GM21515 (cell line): ENCODE results near the gene UNKL.
"Not testable (repeated sequence)": the region's sequence is repeated elsewhere in the genome, so short reads cannot be mapped to it uniquely, and the experiment has no call there.

Experiments
- ATAC-seq: cut with Tn5 transposase; IDR thresholded peaks from one replicate; pipeline ENCODE4 v1.9.1; 2021; ENCODE audit not compliant: unreplicated experiment

The UNKL gene

GRCh38 chr16:1341495-1342420 lies 72.7 kb downstream of the UNKL start:
- no peak for ATAC-seq

DNA sequence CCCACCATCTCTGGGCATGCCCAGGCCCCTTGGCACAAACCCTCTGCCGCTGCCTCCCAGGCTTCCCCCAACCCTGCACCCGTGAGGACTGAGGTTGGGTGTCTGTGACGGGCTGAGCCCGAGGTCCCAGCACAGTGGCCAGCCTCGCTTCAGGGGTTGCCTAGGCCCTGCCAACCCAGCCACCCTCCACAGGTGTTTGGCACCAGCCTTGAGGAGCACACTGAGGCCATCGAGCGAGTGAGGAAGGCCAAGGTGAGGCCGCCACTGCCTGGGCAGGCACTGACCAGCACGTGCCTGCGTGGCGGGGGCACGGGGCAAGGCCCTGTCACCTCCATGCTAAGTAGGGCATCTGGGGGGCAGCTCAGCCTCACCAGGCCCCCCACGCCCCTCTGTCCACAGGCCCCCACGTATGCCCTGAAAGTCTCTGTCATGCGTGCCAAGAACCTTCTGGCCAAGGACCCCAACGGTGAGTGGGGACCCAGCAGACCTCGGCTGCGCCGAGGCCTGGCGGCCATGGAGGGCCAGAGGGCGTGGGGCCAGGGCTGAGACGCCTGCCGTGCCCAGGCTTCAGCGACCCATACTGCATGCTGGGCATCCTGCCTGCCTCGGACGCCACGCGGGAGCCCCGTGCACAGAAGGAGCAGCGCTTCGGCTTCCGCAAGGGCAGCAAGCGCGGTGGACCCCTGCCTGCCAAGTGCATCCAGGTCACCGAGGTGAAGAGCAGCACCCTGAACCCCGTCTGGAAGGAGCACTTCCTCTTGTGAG lies 73.6 kb downstream of the UNKL start:
- no peak for ATAC-seq

- ATAC-seq = no peak
These were observed 75.4 kb downstream of the UNKL start for GRCh38 chr16:1338855-1339675.

DNA sequence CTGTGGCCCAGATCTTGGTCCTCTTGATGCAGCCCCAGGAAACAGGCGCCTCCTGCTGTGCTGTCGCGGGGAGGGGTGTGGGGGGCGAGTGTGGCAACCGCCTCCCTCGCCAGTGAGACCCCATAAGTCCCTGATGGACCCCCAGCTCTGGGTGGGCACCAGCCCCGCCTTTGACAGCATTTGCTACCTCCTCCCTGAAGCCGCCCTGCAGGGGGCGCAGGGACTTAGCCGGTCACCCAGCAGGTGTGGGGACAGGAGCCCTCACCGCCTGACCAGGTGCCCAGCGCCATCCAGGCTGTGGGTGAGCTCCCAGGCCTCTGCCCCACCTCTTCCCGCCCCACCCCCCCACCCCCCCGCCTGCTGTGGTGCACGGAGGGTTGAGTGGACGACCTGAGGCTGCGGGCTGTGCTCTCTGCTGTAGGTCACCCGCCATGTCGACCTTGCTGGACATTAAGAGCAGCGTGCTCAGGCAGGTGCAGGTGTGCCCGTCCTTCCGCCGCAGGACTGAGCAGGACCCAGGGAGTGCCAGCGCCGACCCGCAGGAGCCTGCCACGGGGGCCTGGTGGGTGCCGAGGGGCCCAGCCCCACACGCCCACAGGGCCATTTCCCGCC lies 76.3 kb downstream of the UNKL start:
- ATAC-seq = no peak

- ATAC-seq = no peak
These were observed 77.0 kb downstream of the UNKL start for GRCh38 chr16:1337486-1337885.

DNA sequence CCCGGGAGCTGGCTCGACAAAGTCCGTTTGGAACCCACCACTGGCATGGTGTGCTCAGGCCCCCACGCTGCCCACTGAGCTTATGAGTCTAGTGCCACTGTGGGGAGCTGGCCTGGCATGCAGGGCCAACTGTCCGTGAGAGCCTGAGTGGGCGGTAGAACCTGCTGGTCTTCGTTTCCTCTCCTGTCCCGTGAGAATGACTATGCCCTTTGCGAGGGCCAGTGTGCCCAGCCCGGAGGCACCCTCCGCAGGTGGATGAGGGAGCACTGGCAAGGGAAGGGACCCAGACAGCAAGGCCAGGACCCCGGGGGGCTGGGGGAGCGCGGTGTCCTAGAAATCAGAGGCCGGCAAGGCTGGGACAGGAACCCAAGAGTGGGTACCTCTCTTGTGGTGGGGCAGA lies 77.9 kb downstream of the UNKL start:
- ATAC-seq = no peak

DNA sequence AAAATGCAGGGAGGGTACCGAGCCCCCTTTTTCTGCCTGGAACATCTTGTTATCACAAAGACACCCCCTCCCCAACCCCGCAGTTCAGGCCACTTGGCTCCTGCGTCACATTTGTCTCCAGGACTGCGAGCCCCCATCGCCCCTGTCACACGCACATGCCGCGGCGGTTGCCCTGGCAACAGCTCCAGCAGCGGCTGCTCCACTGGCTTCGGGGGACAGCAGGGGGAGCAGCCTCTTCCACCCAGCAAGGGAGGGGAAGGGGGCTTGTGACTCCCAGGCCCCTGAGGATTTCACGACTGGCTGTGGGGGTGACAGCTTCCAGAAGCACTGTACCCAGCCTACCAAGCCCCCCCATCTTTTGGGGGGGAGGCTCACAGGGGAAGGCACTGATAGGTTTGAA lies 78.5 kb downstream of the UNKL start:
- ATAC-seq = no peak

GRCh38 chr16:1335211-1335971 lies 79.1 kb downstream of the UNKL start:
- no peak for ATAC-seq

DNA sequence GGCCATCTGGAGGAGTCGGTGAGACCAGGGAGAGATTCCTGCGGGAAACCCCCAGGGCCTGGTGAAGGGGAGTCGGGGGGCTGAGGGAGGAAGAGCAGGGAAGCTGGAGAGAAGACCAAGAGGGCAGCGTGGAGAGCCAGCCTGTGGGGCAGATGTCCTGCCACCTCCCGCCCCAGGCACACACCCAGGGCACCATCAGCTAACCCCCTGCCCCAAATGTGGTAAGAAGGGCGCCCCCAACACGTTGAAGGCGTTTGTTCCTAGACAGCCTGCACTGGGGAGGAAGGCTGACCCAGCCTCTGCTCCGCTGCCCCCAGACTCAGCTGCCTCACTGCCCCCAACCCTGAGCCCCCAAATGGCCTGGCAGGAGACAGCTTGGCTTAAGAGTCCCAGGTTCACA lies 79.8 kb downstream of the UNKL start:
- no peak for ATAC-seq

GRCh38 chr16:1333854-1334700 lies 80.4 kb downstream of the UNKL start:
- no peak for ATAC-seq

- ATAC-seq = no peak
These were observed 81.2 kb downstream of the UNKL start, which contains the start of gene BAIAP3 for GRCh38 chr16:1333149-1333812. Gene BAIAP3, plus strand, starts transcription at chr16:1333645. Its CDS starts 4,905 bp downstream, at chr16:1338550.

DNA sequence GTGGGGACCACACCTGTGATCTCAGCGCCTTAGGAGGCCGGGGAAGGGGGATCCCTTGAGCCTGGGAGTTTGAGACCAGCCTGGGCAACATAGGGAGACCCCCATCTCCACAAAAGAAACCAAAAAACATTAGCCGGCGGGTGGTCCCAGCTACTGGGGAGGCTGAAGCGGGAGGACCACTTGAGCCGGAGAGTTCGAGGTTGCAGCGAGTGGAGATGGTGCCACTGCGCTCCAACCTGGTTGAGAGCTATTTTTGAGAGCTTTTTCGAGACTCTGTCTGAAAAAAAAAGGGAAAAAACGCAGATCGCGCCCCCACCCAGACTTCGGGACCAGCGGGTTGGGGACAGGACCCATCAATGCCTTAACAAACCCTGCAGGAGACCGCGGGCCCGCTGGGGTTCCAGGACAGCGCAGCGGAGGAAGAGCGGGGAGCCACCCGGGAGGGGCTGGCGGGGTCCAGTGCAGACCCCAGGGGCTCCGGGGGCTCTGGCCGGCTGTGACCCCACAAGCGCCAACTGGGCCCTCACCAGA lies 81.8 kb downstream of the UNKL start:
- no peak for ATAC-seq

DNA sequence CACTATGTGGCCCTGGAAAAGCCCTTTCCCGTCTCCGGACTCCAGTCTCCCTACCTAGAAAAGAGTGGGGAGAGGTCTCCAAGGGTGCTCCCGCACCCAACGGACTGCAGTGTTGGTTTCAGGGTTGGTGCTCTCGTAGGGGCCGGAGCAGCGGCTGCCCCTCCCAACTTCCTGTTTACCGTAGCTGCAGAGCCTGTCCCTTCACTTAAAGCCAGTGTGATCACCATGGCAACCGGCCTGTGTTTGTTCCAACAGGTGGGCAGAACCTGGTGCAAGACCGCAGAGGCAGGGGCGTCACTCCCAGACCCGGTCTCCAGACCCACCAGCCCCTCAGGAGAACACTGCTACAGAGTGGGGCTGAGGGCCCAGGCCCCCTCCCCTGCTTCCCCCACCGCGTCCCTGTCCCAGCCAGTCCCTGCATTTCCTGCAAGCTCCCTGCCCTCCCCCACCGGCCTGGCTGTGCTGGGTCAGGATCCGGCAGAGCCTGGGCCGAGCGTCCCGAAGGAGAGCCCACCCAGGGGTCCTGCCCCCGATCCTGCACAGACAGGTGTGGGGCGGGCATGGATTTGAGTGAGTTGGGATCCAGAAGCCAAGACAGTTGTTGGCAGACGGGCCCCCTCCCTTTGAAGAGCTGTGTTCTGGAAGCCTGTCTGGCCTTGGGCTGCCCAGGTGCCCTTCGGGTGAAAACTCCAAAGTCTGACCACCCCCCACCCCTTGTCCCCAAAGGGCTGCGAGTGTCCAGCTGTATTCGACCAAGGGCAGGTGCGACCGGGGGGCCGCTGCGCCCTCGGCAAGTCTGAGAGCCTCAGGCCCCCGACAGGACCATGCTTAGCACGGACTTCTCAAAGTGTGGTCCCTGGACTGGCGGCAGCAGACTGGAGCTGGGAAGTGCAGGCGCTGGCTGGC lies 82.5 kb downstream of the UNKL start:
- peak; percentile 45 for ATAC-seq

DNA sequence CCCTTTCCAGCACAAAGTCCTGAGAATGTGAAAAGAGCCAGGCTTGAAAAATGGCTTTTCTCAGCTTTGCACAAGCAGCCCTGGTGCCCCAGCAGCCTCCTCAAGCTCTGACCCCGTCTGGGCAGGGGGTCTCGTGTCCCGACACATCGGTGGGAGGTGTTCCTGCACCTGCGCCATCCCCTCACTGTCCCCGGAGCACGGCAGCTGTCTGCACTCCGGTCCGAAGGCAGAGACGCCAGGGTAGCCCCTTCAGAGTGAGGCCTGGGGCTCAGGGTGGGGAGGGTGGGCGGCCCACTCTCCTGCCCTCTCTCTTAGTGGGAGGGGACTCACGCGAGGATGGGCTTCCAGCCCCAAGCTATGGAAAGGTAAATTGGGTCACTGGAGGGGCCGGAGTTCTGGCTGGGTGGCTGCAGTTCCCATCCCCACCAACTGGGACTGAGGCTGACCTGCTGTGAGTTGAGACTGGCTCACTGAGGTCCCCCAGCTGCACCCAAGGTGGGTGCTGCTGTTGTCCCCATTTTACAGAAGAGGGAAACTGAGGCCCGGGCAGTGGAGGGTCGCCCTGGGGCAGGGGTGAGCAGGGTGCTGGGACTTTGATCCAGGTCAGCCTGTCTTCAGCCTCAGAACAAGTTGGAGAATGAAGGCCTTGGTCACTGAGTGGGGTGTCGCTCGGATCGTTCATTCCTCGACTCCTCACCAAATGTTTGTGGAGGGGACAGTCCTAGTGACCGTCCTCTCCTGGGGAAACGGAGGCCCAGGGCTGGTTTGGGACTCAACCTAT lies 83.4 kb downstream of the UNKL start:
- ATAC-seq = no peak

DNA sequence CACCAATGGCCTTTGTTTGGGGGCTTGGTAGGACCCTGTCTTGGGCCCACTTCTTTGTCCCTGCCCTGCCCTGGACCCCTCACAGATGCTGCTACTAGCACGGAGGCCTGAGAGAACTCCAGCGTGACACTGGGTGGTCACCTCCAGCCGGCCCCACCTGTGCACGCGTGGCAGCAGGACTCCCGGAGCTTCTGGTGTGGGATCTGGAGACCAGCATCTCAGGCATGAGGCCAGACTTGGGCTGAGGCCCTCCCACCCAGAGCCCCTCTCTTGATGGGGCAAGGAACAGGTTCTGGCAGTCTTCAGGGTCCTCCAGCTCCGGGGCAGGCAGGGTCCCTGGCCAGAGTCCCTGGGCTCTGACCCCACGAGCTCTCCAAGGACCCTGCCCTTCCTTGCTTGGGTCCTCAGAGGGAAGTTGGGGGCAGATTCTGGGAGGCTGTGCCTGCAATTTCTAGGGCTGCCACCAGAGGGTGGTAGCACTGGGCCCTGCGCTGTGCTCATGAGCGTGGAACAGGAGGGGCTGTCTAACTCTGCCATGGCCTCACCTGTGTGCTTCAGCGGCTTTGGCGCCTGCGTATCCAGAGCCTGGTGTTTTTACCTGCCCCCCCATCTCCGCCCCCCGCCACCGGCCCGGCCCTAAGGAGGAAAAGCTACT lies 84.1 kb downstream of the UNKL start:
- no peak for ATAC-seq

GRCh38 chr16:1328961-1329360 lies 85.5 kb downstream of the UNKL start:
- not testable (repeated sequence) for ATAC-seq
